T follicular helper cell (primary cell): ENCODE data around the gene MARCHF10.
"Not testable (repeated sequence)": the region's sequence is repeated elsewhere in the genome, so short reads cannot be mapped to it uniquely, and the experiment has no call there.

Experiments used
- DNase-seq: peaks from one replicate; pipeline ENCODE4 v3.0.0-alpha.2; 2020; ENCODE audit warnings: low read depth

The MARCHF10 gene

DNA sequence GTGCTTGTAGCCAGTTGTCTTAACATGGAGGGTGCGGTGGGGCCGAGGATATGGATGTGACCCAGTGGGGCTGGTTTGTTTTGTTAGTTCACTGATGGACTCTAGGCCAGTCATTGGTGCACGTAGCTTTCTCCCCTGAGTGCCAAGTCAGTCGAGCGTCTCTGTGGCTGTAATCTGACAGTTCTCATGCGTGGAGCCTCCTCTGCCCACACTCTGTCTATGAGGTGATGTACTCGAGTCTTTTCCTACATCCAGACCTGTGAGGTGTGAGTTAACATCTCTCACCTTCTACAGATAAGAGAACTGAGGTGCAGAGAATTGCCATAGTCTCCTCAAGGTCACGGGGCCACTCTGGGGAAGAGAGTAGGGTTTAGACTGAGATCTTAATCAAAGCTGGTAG is 90.2 kb downstream of the MARCHF10 start:
- DNase-seq: no peak

DNA sequence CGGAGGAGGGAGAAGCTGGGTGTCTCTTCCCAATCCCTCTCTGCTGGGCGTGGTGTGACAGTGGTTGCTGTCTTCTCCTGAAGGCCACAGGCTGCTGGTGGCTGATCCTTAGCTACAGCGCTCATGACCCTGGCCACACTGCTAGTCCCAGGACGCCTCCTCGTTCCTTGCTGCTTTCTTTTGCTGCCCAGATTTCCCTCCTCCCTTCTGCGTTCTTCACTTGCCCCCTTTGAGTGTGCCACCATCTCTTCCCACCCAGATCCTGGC is 90.6 kb downstream of the MARCHF10 start:
- no peak for DNase-seq

DNA sequence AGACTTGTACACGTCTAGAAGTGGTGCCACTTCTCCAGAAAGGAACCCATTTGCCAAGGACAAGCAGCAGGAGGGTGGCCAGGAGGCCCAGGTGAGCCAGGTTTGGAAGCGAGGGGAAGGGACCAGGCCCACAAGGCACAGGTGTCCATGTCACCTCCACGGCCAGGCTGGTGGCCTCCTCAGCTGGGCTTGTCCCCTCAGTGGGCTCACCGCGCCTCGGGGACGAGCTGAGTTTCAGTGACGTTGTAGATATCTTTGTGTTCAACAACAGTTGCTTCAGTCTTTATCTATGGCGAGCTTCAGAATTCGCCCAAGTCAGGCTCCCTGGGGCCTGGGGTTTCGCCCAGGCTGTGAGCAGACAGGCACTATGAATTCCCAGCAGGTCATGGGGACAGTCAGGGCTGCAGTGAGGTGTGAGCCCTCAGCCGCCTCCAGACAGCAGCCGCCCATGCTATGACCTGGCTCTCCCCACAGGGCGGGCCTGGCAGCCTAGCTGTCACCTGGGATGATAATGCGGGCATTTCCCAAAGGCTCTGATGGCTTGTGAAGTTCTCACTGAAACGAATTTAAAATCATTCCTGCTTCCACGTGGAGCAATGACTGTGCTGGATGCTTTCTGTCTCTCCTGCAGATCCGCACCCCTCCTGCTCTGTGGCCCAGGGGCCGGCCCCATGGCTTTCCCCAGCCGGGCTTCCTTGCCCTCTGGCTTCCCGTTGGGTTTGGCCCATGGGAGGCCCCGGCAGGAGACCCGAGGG is 91.1 kb downstream of the MARCHF10 start:
- DNase-seq: no peak

DNA sequence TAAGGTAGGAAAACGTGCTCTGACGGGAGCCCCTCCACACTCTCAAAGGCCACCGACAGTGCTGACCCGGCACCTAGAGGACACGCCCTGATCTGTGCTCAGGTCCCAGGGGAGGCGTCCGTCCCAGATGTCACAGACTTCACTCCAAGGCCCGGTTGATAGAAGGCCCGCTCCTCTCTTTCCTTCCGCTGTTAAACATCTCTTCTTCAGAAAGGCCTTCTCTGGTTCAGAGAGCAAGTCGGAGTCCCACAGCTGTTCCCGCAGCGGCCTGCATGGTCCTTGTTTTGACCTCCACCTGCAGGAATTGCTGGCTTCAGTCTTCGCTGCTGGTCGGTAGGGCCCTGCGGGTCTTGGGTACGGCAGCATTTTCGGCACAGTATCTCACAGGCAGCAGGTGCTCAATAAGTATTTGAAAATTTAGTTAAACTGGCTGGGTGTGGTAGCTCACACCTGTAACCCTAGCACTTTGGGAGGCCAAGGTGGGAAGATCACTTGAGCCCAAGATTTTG is 92.2 kb downstream of the MARCHF10 start:
- DNase-seq: no peak

DNA sequence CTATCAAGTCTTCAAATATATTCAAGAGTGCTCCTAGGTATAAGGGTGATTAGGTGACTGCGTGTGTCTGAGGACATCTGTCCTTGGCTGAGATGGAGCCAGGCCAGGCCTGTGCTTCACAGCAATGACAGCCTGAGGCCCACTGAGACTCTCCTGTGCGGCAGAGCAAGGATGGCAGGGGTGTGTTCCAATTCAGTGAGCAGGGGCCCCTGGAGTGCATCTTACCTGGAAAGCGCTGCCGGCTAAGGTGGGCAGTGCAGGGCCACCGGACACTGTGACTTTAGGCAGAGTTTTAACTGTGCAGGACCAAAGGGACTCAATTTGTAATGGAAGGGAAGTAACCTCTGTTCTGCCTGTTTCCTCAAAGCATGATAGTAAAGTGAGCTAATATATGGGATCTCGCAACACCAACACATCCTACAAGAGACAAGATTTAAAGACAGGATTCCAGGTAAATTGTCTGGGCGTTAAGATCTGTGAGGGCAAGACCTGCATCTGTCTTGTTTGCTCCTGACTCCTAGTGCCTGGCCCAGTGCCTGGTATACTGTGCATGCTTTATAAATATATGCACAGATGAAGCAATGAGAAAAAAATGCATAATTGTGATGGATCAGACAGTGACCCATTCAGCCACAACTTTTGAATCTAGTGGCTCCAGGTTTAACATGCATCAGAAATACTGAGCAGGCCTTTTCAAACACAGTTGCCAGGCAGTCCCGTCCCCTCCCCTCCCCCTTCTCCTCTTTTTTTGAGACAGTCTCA is 93.9 kb downstream of the MARCHF10 start:
- DNase-seq: no peak

DNA sequence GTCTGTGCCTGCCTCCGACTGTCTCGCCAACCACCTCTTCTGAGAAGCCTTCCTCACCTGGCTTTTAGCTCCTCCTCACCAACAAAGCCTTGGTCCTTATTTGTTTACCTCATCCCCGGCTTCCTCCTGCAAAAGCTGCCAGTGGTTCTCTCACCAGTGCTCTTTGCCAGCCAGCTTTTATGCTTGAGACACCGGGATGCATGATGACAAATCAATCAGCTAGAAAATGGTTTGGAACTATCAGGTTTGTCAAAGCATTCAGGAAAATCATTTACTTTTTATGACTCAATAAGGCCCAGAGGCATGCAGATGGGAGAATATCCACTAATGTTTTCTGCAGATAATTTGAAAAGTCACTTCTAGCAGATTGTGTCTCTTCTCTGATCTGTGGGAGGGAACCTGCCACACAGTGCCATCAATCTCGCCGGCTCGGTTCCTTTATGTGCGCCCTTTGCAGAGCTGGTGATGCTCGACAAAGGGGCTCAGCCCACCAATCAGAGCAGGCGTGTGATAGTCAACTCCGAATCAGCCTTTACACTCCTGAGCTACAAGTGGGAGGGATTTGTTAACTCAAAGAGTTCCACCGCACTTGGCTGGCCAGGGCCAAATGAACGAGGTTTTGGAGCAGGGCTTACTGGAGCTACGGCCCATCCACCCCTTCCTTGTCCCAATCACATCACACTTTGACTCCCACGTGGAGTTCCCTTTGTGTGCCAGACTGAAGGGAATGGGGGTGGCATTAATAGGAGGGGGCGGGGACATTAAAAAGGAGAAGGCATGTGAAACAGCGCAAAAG is 94.8 kb downstream of the MARCHF10 start:
- no peak for DNase-seq

DNA sequence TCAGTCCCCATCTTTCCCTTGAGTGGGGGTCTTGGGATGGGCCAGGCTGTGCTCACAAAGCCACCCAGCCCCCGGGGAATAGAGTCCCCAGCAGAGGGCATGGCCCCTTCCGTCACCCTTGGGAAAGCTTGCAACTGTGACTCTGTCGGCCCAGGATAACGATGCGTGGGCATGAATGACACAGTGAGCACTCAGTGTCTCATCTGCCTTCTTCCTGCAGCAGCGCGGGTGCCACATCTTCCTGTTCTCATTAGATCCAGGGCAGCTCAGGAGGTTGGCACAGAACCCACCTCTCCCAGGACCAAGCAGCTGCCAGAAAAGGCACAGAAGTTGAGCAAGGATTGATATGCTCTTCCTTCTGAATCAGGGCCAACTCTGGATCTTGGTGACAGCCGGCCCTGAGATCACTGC is 95.9 kb downstream of the MARCHF10 start:
- DNase-seq: no peak

DNA sequence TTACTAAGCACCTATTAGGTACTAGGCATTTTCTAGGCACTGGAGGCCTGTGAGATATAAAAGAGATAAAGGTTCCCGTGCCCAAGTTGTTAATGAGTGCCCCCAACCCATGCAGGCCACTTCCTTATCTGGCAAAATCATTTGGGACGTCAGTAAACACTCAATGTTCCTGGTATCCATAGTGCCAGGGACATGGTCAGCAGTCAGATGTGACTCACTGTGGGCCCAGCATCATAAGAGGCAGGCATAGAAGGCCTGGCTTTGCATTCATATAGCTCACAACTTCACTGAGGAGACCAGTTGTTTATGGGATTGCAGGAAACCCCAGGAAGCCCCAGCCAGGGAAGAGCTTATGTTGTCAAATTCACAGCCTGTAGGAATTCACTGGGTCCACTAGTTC is 99.5 kb downstream of the MARCHF10 start:
- DNase-seq: no peak

DNA sequence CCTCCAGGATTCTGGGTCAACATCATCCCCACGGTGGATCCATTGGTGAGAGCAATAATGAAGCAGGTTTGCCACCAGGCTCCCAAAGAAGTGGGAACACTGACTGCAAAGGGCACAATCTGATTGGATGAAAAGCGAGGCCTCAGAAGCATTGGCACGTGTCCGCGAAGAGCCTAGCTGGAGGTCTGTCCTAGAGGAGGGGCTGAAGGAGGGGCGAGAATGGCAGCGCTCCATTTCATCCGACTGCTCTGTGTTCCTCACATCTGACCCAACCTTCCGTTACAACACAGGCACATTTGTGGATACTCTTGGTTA is 100.7 kb downstream of the MARCHF10 start:
- DNase-seq: no peak

DNA sequence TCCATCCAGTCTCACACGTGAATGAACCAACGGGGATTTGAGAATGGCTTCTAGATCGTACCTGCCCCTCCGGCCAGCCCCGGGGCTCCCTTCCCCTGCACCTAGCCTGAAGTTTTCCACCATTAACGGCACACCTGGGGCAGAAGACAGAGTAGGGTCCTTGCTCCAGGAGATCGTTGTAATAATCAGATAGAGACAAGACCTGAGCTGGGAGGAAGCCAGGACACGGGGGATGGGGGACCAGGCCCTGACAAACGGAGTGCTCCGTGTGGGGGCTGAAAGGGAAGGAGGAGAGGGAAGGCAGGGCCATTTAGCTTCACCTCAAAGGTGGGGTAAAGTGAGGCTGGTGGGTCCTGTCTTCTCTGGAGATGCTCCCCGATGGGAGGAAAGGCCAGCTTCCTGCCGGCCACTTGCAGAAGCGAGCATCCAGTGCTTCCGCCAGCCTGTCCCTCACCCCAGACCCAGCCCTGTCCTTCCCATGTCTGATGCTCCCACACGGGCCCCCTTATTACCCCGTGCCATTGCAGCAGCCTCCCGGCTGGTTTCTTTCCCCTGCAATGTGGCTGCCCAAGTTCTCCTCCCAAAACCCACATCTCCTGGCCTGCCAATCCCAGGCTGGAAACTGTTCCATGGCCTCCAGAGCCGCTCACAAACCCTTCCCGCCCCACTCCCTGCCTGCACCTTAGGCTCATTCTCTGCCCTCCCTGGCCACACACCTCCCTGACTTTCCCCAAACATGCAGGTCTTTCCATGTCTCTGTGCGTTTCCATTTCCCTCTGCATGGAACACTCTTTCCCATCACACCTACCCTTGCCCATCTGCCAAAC is 101.3 kb downstream of the MARCHF10 start:
- DNase-seq: no peak

DNA sequence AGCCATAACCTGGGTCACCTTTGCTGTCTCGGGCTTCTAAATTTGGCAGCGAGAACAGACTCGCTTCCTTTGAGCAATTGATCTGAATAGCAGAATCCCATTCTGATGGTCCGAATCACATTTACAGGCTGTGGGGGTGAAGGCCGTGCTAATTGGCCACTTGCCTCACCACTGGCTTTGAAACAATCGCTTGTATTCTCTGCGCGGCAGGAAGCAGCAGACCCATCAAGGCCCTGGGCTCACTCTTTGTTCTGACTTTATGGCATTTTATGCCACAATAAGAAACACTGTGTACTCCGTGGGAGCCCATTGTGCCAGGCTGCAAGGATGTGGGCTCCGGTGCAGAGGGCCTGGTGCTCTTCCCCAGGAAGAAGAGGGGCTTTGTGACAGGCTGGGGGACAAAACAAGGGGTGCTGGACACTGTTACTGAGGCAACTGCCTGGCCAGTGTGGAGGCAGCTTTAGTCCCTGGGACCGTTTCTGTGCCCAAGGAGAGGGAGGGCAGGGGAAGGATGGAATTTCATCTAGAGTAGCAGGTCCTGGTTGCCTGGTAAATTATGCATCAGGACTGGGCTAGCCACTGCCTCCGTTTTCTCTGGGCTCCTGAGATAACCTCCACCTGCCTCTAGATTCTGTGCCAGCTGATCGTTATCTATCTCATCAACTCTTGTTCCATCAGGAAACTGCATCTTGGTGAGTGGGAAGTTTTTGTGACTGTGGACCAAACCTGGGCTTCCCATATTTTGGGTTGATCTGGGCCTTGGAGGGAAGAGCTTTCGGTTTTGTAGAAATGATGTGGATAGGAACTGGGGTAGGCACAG is 102.1 kb downstream of the MARCHF10 start:
- no peak for DNase-seq

DNA sequence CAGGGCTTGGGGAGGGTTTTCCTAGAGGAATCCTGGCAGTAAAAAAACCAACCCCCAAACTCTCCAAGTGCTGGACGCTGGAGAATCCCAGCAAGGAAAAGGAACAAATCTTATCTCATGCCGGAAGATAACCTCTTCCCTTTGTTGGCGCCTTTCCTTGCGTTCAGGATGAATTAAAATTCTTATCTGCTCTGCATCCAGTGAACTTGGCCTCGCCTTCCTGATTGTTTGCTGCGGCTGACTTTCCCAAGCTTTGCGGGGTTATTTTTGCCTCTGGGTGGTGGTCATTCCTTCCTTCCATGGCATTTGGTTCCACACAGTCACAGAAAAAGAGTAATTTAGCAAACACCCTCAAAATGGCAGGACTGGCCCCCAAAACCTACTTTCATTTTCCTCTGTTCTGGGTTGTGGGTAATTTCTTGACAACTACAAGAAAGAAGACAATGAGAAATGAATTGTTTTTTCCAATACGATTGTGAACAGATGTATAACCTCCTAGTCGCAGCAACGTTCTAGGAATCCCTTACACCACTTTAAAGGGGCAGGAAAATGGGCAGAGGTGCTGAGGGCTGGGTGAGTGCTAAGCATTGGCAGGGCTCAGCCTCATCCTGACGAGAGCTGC is 102.8 kb downstream of the MARCHF10 start:
- DNase-seq: no peak

DNA sequence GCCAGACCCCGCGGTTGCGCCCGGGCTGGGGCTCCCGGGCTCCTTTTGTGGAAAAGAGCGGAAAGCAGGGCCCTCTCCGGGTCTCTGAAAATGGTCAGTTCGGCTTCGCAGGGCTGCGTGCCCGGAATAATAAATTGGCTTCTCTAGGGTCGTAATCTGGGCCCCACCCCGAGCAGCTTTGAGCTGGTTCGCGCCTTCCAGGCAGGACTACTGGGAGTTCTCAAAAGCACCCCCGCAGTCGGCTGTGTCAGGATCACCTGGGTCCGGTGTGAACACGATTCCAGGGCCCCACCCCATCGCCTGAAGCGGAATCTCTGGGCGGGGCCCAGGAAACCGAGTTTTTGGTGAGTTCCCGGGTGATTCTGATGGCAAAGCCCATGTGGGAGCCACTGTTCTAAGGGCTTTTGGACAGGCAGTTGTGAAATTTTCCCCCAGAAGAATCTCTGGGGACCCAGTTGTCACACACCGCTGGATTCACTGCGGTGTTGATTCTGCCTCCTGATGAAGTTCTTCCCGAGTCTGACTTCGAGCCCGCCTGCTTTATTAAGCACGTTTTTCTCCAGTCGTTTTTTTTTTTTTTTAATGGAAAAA is 103.6 kb downstream of the MARCHF10 start:
- DNase-seq: no peak

DNA sequence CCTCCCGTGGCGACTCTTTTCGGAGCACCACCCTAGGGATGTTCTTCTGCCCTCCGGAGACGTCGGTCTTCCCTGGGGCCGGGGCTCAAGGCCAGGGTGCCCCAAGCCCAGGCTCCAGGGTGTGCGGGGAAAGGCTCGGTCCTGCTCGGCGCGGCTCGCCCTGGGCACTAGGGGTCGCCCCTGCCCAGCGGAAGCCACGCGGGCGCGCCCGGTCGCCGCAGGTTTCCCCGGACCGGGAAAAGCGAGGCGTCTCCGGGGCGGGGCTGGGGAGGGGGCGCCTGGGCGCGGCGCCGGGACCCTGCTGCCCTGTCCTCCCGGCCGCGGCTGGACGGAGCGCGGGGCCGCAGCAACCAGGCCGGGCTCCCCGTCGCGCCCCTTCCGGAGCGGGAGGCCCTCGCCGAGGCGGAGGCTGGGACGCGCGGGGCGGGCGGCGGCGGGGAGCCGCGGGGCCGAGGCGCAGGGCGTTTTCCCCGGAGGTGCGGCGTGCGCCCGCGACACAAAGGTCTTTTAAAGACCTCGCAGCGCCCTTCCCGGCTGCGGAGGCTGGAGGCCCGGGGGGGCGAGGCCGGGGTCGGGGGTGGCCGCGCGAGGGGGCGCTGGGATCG is 104.2 kb downstream of the MARCHF10 start:
- peak; percentile 41 for DNase-seq

DNA sequence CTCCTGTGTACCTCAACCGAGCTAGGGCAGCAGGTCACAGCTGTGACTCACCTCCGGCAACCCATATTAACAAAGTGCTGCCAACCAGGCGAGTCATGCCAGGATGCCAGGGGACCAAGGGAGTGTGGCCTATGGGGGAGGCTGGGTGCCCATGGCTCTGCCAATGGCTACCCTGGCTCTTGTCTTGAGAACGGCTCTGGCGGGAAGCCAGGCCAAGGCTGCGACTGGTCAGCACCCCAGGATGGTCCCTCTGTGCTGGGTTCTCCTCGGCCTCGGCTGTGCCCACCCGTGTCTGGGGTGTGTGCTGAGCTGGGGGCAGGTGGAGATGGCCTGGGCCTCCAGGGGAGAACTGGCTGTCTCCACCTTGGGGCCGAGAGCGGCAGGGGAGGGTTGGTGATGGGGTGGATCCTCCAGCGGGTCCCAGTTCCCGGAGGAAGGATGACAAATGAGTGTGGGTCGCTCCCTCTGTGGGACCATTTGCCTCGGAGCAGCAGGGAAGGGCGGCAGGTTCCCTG is 104.8 kb downstream of the MARCHF10 start:
- no peak for DNase-seq

DNA sequence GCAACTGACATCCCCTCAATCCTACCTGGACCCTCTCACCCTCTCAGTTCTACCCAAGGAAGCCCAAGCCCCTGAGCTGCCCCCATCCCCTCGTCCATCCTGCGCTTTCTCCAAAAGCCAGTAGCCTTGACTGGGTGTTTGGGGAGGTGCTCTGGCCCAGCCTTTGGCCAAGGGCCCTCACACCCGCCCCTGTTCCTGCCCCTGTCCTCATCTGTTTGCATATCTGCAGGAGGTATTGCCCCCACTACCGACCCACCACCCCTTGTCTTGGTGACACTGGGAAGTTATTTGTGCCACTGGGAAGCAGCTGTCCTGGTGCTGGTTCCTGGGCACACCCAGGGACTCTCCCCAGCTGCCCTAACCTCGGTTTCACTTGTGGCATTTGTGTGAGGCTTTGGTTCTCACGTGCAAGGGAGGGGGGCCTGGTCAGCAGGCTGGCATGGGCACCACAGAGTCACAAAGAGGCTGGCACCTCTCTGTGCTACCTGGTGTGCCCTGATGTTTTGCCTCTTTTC is 105.3 kb downstream of the MARCHF10 start:
- no peak for DNase-seq

DNA sequence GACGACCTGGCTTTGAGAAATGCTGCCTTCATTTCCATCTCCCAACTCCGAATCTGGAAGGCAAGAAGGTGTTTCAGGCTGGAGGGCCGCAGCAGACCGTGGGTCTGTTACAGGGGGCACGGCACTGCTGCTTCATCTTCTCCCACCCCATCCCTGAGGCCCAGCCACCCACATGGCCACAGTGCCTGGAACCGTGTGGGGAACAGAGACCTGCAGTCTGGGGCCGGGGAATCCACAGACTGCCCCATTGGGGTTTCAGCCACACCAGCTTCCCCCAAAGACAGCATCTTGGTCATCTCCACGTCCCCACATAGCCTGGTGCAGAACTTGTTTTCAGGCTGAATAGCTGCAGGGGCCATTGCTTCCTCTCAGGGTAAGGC is 106.4 kb downstream of the MARCHF10 start:
- no peak for DNase-seq

DNA sequence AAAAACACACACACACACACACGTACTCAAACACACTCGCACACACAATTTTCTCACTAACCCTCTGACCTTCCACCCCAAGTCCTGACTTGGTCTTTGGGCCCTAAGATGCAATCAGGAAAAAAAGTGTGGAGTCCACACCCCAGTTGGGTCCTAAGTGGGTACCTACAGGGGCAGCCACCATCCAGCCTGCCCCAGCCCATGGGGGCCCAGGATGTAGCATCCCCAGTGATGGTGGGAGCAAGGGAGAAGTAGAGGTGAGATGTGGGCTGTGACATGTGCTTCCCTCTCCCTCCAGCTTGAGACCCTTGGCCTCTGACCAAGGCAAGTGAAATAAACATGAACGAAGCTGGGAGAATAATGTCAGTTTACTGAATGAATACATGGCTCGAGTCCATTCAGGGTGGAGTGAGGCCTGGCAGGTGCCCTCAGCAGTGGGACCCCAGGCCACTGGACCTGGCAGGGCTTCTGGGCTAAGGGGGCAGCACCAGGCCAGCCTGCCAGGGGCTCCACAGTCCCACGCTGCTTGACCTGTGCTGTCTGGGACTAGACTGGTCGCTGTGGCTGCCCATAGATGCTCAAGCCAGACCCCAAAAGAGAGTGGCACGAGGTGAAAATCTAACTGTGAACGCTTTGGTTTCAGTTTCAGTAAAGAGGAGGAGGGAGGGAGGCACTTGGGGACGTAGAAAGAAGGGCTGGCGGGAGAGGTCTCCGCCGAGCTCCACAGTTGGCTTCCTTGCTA is 107.0 kb downstream of the MARCHF10 start:
- DNase-seq: no peak

DNA sequence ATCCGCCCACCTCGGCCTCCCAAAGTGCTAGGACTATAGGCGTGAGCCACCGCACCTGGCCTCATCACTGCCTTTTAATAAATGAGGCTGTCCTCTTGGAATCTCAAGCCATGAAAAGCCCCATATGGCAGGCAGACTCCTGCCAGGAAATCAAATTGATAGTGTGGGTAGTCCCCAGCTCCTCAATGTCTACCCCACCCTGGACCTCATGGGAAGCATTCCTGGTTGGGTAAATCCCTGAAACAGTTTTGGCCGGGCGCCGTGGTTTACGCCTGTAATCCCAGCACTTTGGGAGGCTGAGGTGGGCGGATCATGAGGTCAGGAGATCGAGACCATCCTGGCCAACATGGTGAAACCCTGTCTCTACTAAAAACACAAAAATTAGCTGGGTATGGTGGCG is 109.7 kb downstream of the MARCHF10 start:
- not testable (repeated sequence) for DNase-seq
